WERI-Rb-1 (cell line): Measurements from ENCODE around the gene DPH6.

Experiments used
- DNase-seq: peaks from one replicate; pipeline ENCODE4 v3.0.0-alpha.2; 2020
- H3K27ac ChIP-seq: fragments of 250-450 bp; sonication (Bioruptor Pico); 2 replicates; pipeline ENCODE4 v1.5.1; 2020; ENCODE audit warnings: mild to moderate bottlenecking, moderate library complexity
- H3K27me3 ChIP-seq: fragments of 250-450 bp; sonication (Bioruptor Pico); 2 replicates; pipeline ENCODE4 v1.5.1; 2021; ENCODE audit warnings: mild to moderate bottlenecking, low read depth, moderate library complexity; ENCODE audit not compliant: insufficient read depth, severe bottlenecking
- H3K36me3 ChIP-seq: fragments of 250-450 bp; sonication (Bioruptor Pico); 2 replicates; pipeline ENCODE4 v1.5.1; 2020; ENCODE audit warnings: mild to moderate bottlenecking, moderate library complexity
- H3K4me3 ChIP-seq: 2 replicates; pipeline ENCODE4 v1.5.1; 2011; ENCODE audit warnings: low read depth, mild to moderate bottlenecking, control low read depth, low read length
- H3K9me3 ChIP-seq: fragments of 250-450 bp; sonication (Bioruptor Pico); 2 replicates; pipeline ENCODE4 v1.5.1; 2021; ENCODE audit warnings: mild to moderate bottlenecking, moderate library complexity; ENCODE audit not compliant: severe bottlenecking
- TF ChIP-seq, protein P1 (sequence below): IDR thresholded peaks from 2 replicates; pipeline ENCODE4 v1.5.1; 2011; ENCODE audit warnings: low read depth, mild to moderate bottlenecking, control low read depth, inconsistent platforms, low read length

Gene DPH6

GRCh38 chr15:35540021-35540420 lies 5.9 kb downstream of the DPH6 start:
- Histone ChIP-seq H3K9me3 (no peaks in the 10 kb centered on the region), H3K4me3 (no peak overlapping the region), H3K27ac (no peak overlapping the region), H3K36me3 (no peaks in the 10 kb centered on the region; the same call in 1 of the 2 replicates), H3K27me3 (no peaks in the 10 kb centered on the region)
- TF ChIP-seq, protein P1, sequence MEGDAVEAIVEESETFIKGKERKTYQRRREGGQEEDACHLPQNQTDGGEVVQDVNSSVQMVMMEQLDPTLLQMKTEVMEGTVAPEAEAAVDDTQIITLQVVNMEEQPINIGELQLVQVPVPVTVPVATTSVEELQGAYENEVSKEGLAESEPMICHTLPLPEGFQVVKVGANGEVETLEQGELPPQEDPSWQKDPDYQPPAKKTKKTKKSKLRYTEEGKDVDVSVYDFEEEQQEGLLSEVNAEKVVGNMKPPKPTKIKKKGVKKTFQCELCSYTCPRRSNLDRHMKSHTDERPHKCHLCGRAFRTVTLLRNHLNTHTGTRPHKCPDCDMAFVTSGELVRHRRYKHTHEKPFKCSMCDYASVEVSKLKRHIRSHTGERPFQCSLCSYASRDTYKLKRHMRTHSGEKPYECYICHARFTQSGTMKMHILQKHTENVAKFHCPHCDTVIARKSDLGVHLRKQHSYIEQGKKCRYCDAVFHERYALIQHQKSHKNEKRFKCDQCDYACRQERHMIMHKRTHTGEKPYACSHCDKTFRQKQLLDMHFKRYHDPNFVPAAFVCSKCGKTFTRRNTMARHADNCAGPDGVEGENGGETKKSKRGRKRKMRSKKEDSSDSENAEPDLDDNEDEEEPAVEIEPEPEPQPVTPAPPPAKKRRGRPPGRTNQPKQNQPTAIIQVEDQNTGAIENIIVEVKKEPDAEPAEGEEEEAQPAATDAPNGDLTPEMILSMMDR, result no peak
- DNase-seq, result no peak

DNA sequence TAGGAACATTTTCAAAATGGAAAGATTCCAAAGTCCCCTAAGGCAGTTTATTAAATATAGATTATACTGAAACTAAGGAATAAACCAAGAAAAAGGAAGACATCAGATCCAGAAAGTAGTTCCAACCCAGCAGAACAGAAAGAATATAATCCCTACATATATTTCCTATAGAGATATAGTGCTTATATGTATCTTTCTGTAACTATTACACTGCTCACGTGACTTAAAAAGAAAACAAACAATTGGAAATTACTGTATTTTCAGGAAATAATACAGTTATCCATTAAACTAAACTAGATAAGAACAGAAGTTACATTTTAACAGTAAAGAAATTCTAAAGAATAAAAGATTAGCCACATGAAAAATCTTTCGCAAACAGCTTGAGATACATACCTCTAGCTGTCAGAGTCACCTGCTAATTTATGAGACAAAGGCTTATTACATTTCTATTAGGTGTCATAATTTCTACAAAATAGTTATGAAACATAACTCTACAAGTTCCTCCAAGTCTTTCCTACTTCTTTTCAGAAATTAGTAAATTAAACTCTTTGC lies 10.5 kb downstream of the DPH6 start:
- TF ChIP-seq, protein P1, result no peak
- no peak for DNase-seq
- H3K27me3 ChIP-seq, result no peaks in the 10 kb centered on the region

GRCh38 chr15:35533130-35534110 lies 12.5 kb downstream of the DPH6 start:
- Histone ChIP-seq H3K27me3 (no peaks in the 10 kb centered on the region), H3K27ac (no peak overlapping the region), H3K4me3 (no peak overlapping the region), H3K9me3 (no peaks in the 10 kb centered on the region), H3K36me3 (no peaks in the 10 kb centered on the region; the same call in 1 of the 2 replicates)
- TF ChIP-seq, protein P1, result no peak
- DNase-seq, result no peak

More for the DNA sequence above, 10.5 kb downstream of the DPH6 start:
- Histone ChIP-seq H3K4me3 (no peak overlapping the region), H3K27ac (no peak overlapping the region), H3K36me3 (no peaks in the 10 kb centered on the region; the same call in 1 of the 2 replicates), H3K9me3 (no peaks in the 10 kb centered on the region)

GRCh38 chr15:35530698-35531097 lies 15.3 kb downstream of the DPH6 start:
- no peak for DNase-seq
- Histone ChIP-seq H3K27me3 (no peaks in the 10 kb centered on the region), H3K36me3 (no peaks in the 10 kb centered on the region), H3K4me3 (no peak overlapping the region), H3K27ac (no peak overlapping the region), H3K9me3 (no peaks in the 10 kb centered on the region)
- TF ChIP-seq, protein P1, result no peak

GRCh38 chr15:35529784-35530183 lies 16.2 kb downstream of the DPH6 start:
- Histone ChIP-seq H3K27ac (no peak overlapping the region), H3K27me3 (no peaks in the 10 kb centered on the region), H3K9me3 (no peaks in the 10 kb centered on the region), H3K36me3 (no peaks in the 10 kb centered on the region), H3K4me3 (no peak overlapping the region)
- TF ChIP-seq, protein P1, result no peak
- no peak for DNase-seq
